Upper lobe of left lung (tissue), 4 donors: Measurements from ENCODE around the gene QRFP.

Source experiments
- EP300 ChIP-seq, 4 donors: sonication (generic); formaldehyde crosslinking; IDR thresholded peaks; one replicate each; pipeline ENCODE4 v1.5.1; 2017; ENCODE audit warnings: antibody characterized with exemption in 4 of 4, control low read depth in 2 of 4
- POLR2A ChIP-seq, 4 donors: fragments of 450-650 bp; IDR thresholded peaks; one replicate each; pipeline ENCODE4 v1.5.1; 2016 to 2017; ENCODE audit warnings: antibody characterized with exemption in 4 of 4, mild to moderate bottlenecking in 2 of 4
- TF ChIP-seq, protein P1 (sequence below), 6 experiments: fragments of 450-650 bp in 4 of 6; fragments of 200-600 bp in 2 of 6; sonication (generic) in 2 of 6; IDR thresholded peaks; one replicate each; pipeline ENCODE4 v1.5.1; 2016 to 2019; ENCODE audit warnings: antibody characterized with exemption in 6 of 6

- TF ChIP-seq, protein P1, sequence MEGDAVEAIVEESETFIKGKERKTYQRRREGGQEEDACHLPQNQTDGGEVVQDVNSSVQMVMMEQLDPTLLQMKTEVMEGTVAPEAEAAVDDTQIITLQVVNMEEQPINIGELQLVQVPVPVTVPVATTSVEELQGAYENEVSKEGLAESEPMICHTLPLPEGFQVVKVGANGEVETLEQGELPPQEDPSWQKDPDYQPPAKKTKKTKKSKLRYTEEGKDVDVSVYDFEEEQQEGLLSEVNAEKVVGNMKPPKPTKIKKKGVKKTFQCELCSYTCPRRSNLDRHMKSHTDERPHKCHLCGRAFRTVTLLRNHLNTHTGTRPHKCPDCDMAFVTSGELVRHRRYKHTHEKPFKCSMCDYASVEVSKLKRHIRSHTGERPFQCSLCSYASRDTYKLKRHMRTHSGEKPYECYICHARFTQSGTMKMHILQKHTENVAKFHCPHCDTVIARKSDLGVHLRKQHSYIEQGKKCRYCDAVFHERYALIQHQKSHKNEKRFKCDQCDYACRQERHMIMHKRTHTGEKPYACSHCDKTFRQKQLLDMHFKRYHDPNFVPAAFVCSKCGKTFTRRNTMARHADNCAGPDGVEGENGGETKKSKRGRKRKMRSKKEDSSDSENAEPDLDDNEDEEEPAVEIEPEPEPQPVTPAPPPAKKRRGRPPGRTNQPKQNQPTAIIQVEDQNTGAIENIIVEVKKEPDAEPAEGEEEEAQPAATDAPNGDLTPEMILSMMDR (IDR thresholded peaks at IDR 0.05): no peak
- no peak for TF ChIP-seq EP300 (IDR thresholded peaks at IDR 0.05)
- TF ChIP-seq POLR2A (IDR thresholded peaks at IDR 0.05): no peak
Measured at GRCh38 chr9:130862217-130862616, 34.4 kb downstream of the QRFP start.
